PC-9 (cell line): ENCODE data around the gene NCOA5. TPM values are rescaled to one million over a fixed set of nuclear protein-coding genes. Genes with fewer than 3 reads are reported as not detected.

Experiments
- BruUV-seq: library from RNA; stranded (reverse); fragments of 400-500 nt; replicated peaks from 2 replicates; lab custom pipeline; 2021; lab: Mats Ljungman, UMichigan
- CTCF ChIA-PET: fragments of 300-600 bp; sonication (Branson Sonifier 250); formaldehyde crosslinking; loops from one replicate; lab custom pipeline; 2022; ENCODE audit warnings: antibody characterized with exemption; lab: Charles Lee
- POLR2A ChIA-PET: fragments of 300-600 bp; sonication (Branson Sonifier 250); formaldehyde crosslinking; loops from one replicate; lab custom pipeline; 2022; ENCODE audit warnings: antibody characterized with exemption; ENCODE audit not compliant: unreplicated experiment; lab: Charles Lee
- DNase-seq, 2 experiments: peaks; one replicate each; pipeline versions ENCODE4 v3.0.0 to v3.0.0-alpha.2; 2015 to 2022; ENCODE audit warnings: mixed read lengths in 1 of 2
- H2AFZ ChIP-seq: fragments of 200-600 bp; sonication (generic); 2 replicates; pipeline ENCODE4 v1.8.1; 2017; ENCODE audit warnings: antibody characterized with exemption
- H3F3A ChIP-seq: fragments of 200-600 bp; sonication (generic); 2 replicates; pipeline ENCODE4 v1.8.1; 2017; ENCODE audit warnings: antibody characterized with exemption, mild to moderate bottlenecking, low read depth; ENCODE audit not compliant: insufficient read depth
- H3K27ac ChIP-seq: fragments of 200-600 bp; sonication (generic); 2 replicates; pipeline ENCODE4 v1.6.1; 2016; ENCODE audit warnings: mixed run types
- H3K27me3 ChIP-seq: fragments of 200-600 bp; sonication (generic); 2 replicates; pipeline ENCODE4 v1.6.1; 2016; ENCODE audit warnings: low read depth, mixed run types; ENCODE audit not compliant: insufficient read depth
- H3K36me3 ChIP-seq: fragments of 200-600 bp; sonication (generic); 2 replicates; pipeline ENCODE4 v1.6.1; 2016; ENCODE audit warnings: low read depth, mixed run types
- H3K4me1 ChIP-seq: fragments of 200-600 bp; sonication (generic); replicated peaks from 2 replicates; pipeline ENCODE4 v1.6.1; 2016; ENCODE audit warnings: mixed run types; ENCODE audit not compliant: insufficient read depth
- H3K4me2 ChIP-seq: fragments of 200-600 bp; sonication (generic); 2 replicates; pipeline ENCODE4 v1.6.1; 2017; ENCODE audit warnings: mixed run types
- H3K4me3 ChIP-seq: fragments of 200-600 bp; sonication (generic); 2 replicates; pipeline ENCODE4 v1.6.1; 2016; ENCODE audit warnings: mixed run types
- H3K79me2 ChIP-seq: fragments of 200-600 bp; sonication (generic); 2 replicates; pipeline ENCODE4 v1.6.1; 2017; ENCODE audit warnings: low read depth, mixed run types
- H3K9me2 ChIP-seq: fragments of 200-600 bp; sonication (generic); 2 replicates; pipeline ENCODE4 v1.8.1; 2017; ENCODE audit warnings: mild to moderate bottlenecking; ENCODE audit not compliant: insufficient read depth
- H3K9me3 ChIP-seq: fragments of 200-600 bp; sonication (generic); 2 replicates; pipeline ENCODE4 v1.8.1; 2016; ENCODE audit warnings: low read depth; ENCODE audit not compliant: insufficient read depth
- H4K20me1 ChIP-seq: fragments of 200-600 bp; sonication (generic); 2 replicates; pipeline ENCODE4 v1.8.1; 2017; ENCODE audit not compliant: insufficient read depth
- CTCF ChIP-seq: fragments of 200-600 bp; sonication (generic); conservative IDR thresholded peaks from 2 replicates; pipeline ENCODE4 v1.6.1; 2017; ENCODE audit warnings: mixed run types, antibody characterized with exemption, mild to moderate bottlenecking, moderate library complexity
- EZH2 ChIP-seq: fragments of 200-600 bp; sonication (generic); IDR thresholded peaks from 2 replicates; pipeline ENCODE4 v1.8.0; 2017; ENCODE audit warnings: antibody characterized with exemption, low read depth
- intact Hi-C: fragments of 100-400 bp; cut with micrococcal nuclease; formaldehyde crosslinking; loops from one replicate; pipeline ENCODE4 v1.10.0; 2022; ENCODE audit not compliant: unreplicated experiment
- total RNA-seq: library from RNA; stranded (reverse); gene quantifications from 2 replicates; pipeline ENCODE4 v1.2.3, GENCODE V29; 2021

Gene NCOA5
- total RNA-seq, 1 experiment from 2014 or later: 28.1 TPM

- no peaks in the 10 kb centered on the region for H3K79me2 ChIP-seq
- H3K4me1 ChIP-seq: no peaks in the 10 kb centered on the region
- H4K20me1 ChIP-seq: no peaks in the 10 kb centered on the region
- POLR2A ChIA-PET: no interaction called here
- H3K9me3 ChIP-seq: no peaks in the 10 kb centered on the region
- no peaks in the 10 kb centered on the region for H3F3A ChIP-seq
- no peak overlapping the region for H3K27ac ChIP-seq
- H3K36me3 ChIP-seq: no peaks in the 10 kb centered on the region
- TF ChIP-seq CTCF (no peak), EZH2 (no peak)
- no peak for DNase-seq
- intact Hi-C loops: no loop called here
- H3K4me3 ChIP-seq: no peak overlapping the region
- H3K27me3 ChIP-seq: peaks cover 80% of the 10 kb centered on the region
- no peak overlapping the region for H2AFZ ChIP-seq
- no peaks in the 10 kb centered on the region for H3K9me2 ChIP-seq
- CTCF ChIA-PET: interaction anchor here (0.7 kb wide), 1 partner anchor 66 kb away, joined by 3 read pairs; no protein-coding TSS in a partner anchor
- BruUV-seq: no TSS peak
- H3K4me2 ChIP-seq: no peak overlapping the region
Observed at GRCh38 chr20:46112430-46113112, 22.8 kb upstream of the NCOA5 start.

GRCh38 chr20:46111836-46112212 is 22.1 kb upstream of the NCOA5 start:
- no peak for DNase-seq
- Histone ChIP-seq H3K4me3 (no peak overlapping the region), H2AFZ (no peak overlapping the region), H3K9me3 (no peaks in the 10 kb centered on the region), H3K4me1 (no peaks in the 10 kb centered on the region), H3K79me2 (no peaks in the 10 kb centered on the region), H3F3A (no peaks in the 10 kb centered on the region), H4K20me1 (no peaks in the 10 kb centered on the region), H3K9me2 (no peaks in the 10 kb centered on the region), H3K27me3 (peaks cover 87% of the 10 kb centered on the region), H3K36me3 (no peaks in the 10 kb centered on the region), H3K4me2 (no peak overlapping the region), H3K27ac (no peak overlapping the region)
- intact Hi-C loops: no loop called here
- no TSS peak for BruUV-seq
- TF ChIP-seq CTCF (no peak), EZH2 (no peak)
- CTCF ChIA-PET: interaction anchor here (0.7 kb wide), 1 partner anchor 66 kb away, joined by 3 read pairs; no protein-coding TSS in a partner anchor
- POLR2A ChIA-PET: no interaction called here

- H3K4me3 ChIP-seq: no peak overlapping the region
- peaks cover 93% of the 10 kb centered on the region for H3K27me3 ChIP-seq
- no peaks in the 10 kb centered on the region for H3K36me3 ChIP-seq
- TF ChIP-seq CTCF (no peak), EZH2 (no peak)
- H2AFZ ChIP-seq: no peak overlapping the region
- H3K4me1 ChIP-seq: no peaks in the 10 kb centered on the region
- no peak overlapping the region for H3K27ac ChIP-seq
- intact Hi-C loops: no loop called here
- H3F3A ChIP-seq: no peaks in the 10 kb centered on the region
- no TSS peak for BruUV-seq
- ChIA-PET CTCF (interaction anchor here (0.7 kb wide), 1 partner anchor 67 kb away, joined by 3 read pairs; no protein-coding TSS in a partner anchor), POLR2A (no interaction called here)
- no peak for DNase-seq
- H3K9me2 ChIP-seq: no peaks in the 10 kb centered on the region
- no peaks in the 10 kb centered on the region for H3K9me3 ChIP-seq
- no peaks in the 10 kb centered on the region for H4K20me1 ChIP-seq
- no peaks in the 10 kb centered on the region for H3K79me2 ChIP-seq
- no peak overlapping the region for H3K4me2 ChIP-seq
Observed at GRCh38 chr20:46111028-46111835, 21.5 kb upstream of the NCOA5 start.
